Spleen (tissue), 7 donors: ENCODE measurements around the gene MPV17L2.

ENCODE experiments used
- CTCF ChIP-seq, 11 experiments: fragments of 200-600 bp in 7 of 11; fragments of 450-650 bp in 4 of 11; sonication (generic) in 4 of 11; IDR thresholded peaks in 8 of 11; conservative IDR thresholded peaks in 3 of 11; 1 replicate in 7 of 11; 2 replicates in 4 of 11; pipeline versions ENCODE4 v1.4.0 to v1.8.0; 2016 to 2021; ENCODE audit warnings: antibody characterized with exemption in 11 of 11, inconsistent platforms in 4 of 11, mild to moderate bottlenecking in 1 of 11
- POLR2A ChIP-seq, 3 donors: fragments of 450-650 bp; IDR thresholded peaks; one replicate each; pipeline ENCODE4 v1.5.1; 2017; ENCODE audit warnings: antibody characterized with exemption in 3 of 3, mild to moderate bottlenecking in 1 of 3
- POLR2AphosphoS5 ChIP-seq, 3 donors: sonication (generic); formaldehyde crosslinking; IDR thresholded peaks; one replicate each; pipeline ENCODE4 v1.5.1; 2017; ENCODE audit warnings: antibody characterized with exemption in 3 of 3
- donor health status: DM: no; HTN: no; CAD: no; lungs with moderate emphysema.
- donor health status: DM: no; HTN: no; CAD: no.
- donor health status: DM: no; HTN: no; CAD: no.

- TF ChIP-seq POLR2A (IDR thresholded peaks at IDR 0.05) (no peak), POLR2AphosphoS5 (IDR thresholded peaks at IDR 0.05) (no peak), CTCF (IDR thresholded peaks at IDR 0.05 in 8 of 11, conservative IDR thresholded peaks at IDR 0.05 in 3 of 11) (no peak)
These were observed 41.2 kb downstream of the MPV17L2 start for GRCh38 chr19:18234194-18234593.
